DMS 273 (cell line): ENCODE results near the gene RAP1A.

Experiments used
- DNase-seq: peaks from one replicate; lab custom pipeline; 2025; ENCODE audit not compliant: unreplicated experiment; lab: John Stamatoyannopoulos, UW

RAP1A gene

DNA sequence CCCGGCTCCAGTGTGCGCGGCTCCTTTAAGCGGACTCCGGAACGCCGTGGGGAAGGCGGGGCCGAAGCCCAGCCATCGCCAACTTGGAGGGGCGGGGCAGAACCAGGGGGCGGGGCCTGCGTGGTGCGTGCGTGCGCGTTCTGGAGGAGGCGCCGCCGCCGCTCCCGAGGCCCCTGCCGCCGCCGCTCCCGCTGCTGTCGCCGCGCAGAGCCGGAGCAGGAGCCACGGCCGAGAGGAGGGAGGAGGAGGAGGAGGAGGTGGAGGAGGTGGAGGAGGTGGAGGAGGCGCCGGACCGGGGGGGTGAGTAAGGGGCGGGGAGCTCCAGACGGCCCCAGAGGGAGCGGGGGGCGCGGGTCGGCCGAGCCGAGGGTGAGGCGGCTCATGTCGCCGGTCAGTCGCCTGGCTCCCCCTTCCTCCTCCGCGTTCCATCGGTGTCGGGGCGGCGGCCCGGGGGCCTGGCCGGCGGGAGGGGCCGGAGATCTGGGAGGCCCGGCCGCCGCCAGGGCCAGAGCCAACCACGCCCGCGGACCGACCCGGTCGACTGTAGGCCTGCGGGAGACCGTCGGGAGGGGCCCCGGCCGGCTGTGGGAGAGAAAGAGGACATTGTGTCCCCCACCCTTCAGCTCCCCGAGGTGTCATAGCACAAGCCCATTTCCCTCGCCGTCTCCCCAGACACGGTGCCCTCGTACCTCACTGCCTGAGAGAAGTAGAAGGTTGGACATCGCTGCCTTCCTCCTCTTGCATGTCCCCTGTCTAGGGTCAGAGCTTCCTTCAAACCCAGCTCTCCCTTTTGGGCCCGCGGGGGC lies at the start of gene RAP1A:
Gene RAP1A (plus strand): TSS at position 155 of the 806 bp plus-strand sequence. CDS start 71,572 bp downstream, outside the sequence.
- peak; percentile 97 for DNase-seq

DNA sequence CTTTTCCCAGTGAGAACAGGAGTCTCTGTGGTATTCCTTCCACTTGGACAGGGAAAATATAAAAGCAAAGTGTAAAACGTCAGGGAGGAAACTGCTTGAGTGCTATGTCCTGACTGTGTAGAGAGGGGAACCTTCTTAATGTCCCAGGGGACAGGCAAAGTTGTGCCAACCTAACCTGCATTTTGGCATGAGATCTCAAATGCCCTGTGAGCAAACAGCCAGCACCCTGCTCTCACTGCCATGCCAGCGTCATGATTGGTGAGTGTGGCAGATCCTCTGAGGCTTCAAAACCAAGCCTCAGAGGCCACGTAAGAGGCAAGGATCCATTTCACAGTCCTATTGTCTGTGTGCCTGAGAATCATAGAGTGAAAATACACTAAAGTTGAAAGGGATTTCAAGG lies 49.7 kb upstream of the RAP1A start:
- no peak for DNase-seq

DNA sequence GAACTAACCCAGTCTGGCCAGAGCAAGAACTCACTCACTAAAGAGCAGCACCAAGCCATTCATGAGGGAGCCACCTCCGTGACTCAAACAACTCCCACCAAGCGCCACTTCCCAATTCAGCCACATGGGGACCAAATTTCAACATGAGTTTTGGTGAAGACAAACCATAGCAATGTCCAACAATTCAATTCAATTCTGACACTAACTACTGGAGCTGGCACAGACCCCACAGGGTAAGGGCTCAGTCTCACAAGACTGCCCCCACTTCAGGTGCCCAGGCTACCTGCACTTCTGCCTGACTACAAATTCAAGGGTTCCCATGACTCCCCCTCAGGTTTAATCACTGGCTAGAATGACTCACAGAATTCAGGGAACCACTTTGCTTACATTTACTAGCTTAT lies 48.8 kb upstream of the RAP1A start:
- DNase-seq, result peak; percentile 46

DNA sequence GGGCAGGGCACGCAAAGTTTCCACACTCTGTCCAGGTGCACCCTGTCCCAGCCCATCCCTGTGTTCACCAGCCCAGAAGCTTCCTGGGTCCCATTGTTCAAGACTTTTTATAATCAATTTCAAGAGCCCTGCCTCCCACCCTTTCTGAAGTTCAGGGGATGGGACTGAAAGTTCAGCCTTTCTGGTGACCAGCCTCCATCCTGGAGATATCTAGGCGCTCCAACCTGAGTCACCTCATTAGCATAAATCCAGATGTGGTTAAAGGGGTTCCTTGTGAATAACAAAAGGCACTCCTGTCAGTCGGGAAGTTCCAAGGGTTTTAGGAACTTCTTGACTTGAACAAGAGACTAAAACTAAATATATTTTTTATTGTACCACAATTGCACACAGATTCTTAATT lies 48.4 kb upstream of the RAP1A start:
- no peak for DNase-seq

DNA sequence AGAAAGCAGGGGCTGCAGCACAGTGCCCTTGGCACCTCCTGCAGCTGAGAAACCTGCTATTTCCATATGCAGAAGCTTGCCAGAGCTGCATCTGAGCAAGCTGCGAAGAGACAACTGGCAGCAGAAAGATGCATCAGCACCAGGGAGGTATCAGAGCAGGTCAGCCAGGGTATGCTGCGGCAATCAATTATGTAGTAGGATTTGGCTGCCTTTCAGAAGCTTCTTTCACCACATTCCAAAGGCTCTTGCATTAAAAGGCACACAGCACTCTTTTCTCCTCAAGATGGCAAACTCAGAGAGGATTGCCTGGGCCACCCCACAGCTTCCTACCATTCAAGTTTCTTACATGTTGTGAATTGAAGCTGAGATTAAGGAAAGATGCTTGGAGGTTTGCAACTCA lies 47.6 kb upstream of the RAP1A start:
- peak; percentile 11 for DNase-seq

DNA sequence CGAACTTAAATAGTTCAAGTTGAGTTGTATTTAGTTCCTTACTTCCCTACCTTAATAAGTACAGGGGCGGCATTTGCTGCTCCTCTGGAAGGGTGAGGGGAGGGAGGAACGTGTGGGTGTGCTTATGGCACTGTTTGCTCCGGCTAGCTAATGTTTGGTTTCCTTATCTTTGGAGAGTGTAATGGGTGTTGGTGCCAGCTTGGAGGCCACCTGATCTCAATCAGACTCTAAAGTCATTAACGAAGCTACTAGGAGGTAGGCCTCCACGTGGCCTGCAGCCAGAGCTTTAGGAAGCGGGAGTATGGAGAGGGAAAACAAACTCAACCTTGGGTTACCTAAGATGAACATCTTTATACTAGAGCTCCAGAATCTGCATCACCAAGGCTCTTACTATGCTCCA lies 43.0 kb upstream of the RAP1A start:
- DNase-seq, result no peak

DNA sequence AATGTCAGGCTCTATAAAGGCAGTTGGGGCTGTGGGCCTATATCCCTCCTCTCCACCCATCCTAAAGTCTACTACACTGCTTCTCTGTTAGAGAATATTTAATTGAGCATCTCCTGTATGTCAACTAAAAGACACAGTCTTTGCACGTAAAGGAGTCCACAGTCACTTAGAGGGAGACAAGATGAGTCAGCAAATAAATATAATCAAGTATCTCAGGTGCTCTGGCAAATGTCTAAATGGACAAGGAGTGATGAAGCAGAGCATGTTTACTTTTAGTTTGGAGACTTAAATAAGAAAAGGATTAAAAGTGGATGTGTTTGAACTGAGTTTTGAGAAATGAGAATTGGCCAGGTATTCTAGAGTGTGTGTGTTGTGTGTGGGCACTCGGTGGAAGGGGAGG lies 41.8 kb upstream of the RAP1A start:
- DNase-seq, result no peak

DNA sequence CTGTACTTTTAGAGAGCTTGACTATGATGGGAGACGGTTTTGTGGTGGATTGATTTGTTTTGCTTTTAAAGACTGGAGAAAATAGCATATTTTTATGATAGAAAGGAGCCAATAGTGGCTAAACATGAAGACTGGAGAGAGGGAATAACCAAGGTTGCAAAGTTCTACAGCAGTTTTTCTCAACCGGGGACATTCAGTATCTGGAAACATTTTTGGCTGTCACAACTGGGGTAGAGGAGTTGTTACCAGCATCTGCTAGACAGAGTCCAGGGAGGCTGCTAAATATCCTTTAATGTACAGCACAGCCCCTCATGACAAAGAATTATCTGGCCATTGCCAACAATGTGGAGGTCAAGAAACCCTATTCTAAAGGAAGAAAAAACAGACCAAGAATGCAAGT lies 38.4 kb upstream of the RAP1A start:
- DNase-seq, result no peak

DNA sequence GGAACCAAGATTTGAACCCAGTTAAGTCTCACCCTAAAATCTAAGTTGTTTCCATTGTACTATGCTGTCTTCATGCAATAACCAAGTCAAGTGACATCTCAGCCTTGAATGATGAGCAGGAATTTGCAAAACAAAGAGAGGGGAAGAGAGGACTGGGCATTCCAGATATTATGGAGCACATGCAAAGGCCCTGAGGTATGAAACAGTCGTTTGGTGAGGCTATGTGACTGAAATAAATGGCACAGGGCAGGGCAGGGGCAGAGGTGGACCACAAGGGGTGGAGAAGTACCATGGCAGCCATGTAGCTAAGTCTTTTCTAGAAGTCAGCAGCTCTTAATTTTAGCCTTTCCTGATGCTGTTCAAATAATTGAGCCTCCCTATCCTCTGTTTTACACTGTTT lies 37.6 kb upstream of the RAP1A start:
- no peak for DNase-seq

DNA sequence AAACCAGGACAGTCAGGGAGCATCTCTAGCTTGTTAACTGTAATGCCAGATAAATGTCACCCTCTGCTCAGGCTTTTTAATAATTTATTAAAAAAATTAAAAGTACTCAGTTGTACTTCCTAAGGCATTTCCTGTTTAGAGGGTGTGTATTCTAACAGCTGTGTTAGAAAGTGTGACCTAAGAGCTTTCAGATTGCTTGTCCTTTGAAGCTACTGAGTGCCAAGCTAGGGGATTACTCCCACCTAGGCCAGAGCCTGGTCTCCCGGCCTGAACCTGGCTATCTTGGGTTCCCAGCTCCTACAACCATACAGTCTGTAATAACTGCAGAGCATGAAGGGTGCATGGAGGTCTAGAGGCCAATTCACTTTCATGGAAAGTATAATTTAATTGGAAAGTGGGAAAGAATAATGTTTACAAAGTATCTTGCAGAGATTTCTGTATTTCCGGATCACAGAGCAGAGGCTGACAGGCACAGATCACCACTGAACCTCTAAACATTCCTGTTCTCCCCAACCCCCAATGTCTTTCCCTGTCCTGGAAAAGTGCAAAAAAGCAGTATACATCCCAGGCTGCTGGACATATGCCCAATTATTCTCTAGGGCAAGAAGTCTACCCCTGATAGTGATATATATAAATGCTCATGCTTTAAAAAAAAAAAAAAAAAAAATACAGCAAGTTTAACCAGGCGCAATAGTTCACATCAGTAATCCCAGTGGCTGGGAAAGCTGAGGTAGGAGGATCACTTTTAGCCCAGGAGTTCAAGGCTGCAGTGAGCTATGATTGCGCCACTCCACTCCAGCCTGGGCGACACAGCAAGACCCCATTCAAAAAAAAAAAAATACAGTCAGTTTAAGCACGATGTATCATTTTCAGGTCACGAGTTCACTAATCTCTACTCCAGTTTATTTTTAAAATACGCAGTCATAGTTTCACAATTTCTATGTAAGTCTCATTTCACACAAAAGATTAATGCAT lies 36.7 kb upstream of the RAP1A start:
- no peak for DNase-seq

DNA sequence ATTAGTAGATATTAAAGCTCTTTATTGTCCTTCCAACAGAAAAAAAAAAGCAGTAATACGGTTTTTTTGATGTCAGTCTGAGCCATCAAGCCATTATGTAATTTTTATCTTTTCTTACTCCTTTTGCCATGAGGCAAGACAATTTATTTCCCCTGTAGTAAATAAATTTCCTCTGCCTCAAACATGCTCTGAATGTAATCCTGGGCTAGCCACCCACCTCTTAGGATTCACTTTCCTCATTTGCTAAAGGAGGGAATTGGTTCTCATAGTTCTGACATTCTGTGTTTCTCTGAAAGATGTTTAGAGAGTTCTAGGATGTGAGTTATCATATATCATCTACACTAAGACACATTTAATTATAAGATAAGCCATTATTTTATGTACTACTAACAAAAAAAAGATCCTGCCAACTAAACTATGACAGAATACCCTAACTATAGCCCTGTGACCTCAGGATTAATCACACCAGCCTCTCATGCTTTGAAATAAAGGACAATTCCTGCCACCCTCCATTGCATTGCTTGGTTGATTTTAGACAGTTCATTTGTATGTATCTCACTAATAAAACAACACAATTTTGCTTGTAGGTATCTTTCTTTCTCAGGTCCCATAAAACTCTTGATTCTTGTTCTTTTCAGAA lies 34.0 kb upstream of the RAP1A start:
- DNase-seq, result no peak

DNA sequence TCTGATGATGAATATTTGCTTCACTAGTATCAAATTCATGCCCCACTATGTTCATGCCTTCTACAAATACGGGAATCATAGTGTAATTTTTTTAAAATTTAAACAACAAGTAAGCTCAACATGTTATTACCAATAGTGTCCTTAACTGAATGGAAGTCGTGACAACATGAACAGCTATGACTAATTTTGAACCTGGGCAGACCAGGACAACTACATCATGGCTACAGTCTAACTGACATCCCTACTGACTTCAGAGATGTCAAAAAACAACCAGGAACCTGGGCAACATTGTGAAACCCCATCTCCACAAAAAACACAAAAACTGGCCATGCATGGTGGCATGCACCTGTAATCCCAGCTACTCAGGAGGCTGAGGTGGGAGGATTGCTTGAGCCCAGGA lies 33.5 kb upstream of the RAP1A start:
- no peak for DNase-seq

DNA sequence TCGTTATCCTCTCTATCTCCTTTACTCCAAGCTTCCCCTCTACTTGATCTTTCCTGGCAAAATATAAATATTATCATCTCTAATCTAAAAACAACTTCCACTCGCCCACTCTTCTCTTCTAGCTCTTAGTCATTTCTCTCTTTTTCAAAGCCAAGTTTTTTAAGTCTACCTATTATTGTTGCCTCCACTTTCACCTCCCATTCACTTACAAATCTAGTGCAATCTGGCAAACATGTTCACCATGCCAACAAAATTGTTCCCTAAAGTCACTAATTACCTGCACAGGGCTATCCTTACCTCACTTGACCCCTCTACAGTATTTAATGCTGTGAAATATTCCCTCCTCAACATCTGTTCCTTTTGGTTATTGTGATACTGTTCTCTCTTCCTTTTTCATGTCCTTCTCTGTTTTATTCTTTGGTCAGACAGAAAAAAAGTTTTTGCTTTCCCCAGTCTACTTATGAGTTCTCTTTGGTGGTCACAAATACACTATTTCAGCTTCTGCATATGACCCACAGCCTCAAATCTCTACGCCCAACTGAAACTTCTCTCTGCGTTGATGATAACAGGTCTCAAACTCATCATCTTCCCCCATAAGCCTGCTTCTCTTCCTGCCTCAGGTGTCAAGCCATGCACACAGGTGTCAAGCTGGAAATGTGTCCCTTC lies 31.9 kb upstream of the RAP1A start:
- DNase-seq, result peak; percentile 62

DNA sequence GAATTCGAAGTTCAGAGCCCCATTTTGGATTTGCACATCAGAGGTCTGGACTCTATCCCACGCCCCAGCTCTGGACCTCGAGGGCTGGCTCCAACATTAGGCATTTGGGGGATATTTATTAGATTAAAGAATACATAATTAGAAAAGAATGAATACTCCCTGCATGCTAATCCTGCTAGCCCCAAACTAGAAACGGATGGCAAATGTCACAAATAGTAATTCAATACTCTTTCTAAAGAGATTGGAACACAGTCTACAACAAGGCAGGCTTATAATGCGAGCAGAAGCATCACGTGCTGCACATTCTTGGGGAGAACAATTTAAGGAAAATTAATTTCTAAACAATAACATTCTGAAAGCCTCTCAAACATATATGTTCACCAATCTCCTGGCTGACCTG lies 27.7 kb upstream of the RAP1A start:
- DNase-seq, result no peak

DNA sequence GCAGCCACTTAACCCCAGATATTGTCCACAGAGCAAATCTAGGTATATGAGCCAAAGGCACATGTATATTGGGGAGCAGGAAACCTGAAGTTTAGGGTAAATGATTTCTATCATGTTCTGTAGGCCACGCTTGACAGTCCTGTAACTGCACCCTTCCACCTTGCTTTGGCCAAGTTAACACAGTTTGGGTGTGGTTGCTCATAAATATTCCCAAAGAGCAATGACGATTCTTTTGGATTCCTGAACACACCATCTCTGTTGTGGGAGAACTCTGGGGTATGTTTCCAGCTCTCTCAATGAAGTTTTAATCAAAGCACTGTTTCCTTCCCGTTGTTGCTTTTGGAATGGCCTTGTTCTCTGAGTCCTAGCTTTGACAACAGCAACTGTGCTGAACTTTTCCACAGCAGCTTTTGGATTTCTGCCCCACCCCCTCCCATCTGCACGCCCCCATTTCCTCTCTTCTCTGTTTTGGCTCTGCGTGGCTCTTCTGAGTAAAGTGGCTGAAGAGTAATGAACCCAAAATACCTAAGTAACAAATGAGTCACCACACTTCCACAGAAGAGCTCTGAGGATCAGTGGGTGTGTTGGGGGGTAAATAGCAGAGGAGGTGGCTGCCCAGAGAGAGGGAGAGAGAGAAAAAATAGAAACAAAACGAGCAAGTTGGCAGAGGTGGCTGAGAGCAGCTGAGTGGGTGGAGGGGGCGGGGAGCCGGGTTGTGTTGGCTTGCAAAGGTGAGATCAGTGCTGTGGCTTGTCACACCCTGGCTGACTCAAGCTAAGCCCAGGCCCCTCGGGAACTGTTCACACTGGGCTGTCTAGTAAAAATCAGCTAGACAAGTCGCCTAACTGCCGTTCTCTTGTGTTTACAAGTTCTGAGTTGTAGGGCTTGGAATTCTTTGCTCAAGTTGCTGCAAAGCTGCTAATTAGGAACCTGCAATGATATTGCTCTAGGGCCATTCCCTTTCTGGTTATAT lies 26.9 kb upstream of the RAP1A start:
- peak; percentile 75 for DNase-seq

DNA sequence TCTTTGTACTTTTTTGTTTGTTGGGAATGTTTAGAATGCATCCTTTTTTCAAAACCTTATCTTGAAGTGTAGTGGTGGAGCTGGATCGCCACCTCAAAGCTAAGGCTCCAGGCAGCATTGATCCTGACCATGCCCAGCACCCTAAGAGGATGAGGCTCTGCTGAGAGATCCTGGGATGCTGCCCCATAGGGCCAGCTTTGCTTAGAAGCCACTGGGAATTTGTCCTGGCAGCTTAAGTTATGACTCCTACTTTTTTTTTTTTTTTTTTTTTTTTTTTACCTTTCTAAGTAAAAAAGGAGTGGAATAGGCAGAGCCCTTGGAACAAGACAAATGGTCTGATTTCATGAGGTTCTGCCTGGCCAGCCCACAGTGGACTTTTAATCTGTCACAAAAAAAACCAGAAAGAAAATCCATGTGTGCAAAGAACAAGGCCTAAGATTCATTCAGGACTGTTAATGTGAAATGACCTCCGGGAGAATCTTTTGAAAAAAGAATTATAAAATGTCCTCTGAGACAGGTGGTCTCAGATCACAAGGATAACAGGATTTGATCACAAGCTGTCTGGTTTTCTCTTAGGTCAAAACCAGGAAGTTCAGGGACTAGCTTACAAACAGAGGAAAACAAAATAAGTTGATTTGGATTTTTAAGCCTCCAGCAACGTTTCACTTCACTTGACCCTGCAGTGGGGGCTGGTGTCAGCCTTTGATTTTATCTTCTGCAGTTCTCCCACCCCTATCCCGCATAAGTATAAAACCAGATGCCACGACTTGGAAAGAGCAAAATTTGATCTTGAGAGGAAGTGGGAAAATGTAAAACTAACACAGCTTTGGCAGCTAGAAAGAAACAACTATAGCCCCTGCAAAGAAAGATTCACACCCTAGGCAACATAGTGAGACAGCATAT lies 25.9 kb upstream of the RAP1A start:
- DNase-seq, result peak; percentile 54

DNA sequence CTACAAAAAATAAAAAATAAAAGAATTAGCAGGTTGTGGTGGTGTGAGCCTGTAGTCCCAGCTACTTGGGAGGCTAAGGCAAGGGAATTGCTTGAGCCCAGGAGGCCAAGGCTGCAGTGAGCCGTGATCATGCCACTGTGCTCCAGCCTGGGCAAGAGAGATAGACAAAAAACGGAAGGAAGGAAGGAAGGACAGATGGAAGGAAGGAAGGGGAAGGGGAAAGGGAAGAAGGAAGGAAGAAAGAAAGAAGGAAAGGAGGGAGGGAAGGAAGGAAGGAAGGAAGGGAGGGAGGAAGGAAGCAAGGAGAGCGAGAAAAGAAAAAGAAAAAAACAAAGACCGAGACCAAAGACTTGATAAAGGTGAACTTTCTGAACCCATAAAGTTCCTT lies 25.3 kb upstream of the RAP1A start:
- no peak for DNase-seq

DNA sequence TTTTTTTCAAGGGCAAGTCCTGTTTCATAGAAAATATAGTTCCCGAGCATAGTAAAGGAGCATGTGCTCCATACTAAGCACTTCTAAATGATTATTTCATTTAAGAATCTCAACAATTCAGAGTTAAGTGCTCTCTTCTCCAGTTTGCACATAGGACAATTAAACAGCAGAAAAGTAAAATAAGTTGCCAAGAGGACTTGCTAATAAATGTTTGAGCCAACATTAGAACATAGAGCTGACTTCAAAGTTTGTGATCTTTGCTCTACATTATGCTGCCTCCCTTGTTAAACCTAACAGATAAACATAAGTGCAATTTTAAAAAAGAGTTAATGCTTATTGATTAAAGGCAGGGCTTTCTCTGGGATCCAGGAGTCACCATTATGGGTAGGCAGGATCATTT lies 23.8 kb upstream of the RAP1A start:
- no peak for DNase-seq

DNA sequence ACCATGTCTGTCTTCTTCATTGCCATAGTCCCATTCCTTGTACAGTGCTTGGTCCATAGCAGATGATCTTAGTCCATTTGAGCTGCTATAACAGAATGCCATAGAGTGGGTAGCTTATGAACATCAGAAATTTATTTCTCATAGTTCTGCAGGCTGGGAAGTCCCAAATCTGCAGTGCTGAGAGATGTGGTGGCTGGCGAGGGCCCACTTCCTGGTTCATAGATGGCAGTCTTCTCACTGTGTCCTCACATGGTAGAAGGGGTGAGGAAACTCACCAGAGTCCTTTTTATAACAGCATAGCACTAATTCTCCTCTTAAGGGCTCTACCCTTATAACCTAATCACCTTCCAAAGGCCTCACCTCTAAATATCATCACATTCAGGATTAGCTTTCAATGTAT lies 23.1 kb upstream of the RAP1A start:
- DNase-seq, result no peak
